HG02610 (cell line): ENCODE results near the gene SERPINB2.
"Not testable (repeated sequence)": the region's sequence is repeated elsewhere in the genome, so short reads cannot be mapped to it uniquely, and the experiment has no call there.

Experiments used
- ATAC-seq: cut with Tn5 transposase; IDR thresholded peaks from one replicate; pipeline ENCODE4 v1.9.1; 2021; ENCODE audit warnings: mild to moderate bottlenecking, moderate library complexity; ENCODE audit not compliant: unreplicated experiment

SERPINB2 gene

DNA sequence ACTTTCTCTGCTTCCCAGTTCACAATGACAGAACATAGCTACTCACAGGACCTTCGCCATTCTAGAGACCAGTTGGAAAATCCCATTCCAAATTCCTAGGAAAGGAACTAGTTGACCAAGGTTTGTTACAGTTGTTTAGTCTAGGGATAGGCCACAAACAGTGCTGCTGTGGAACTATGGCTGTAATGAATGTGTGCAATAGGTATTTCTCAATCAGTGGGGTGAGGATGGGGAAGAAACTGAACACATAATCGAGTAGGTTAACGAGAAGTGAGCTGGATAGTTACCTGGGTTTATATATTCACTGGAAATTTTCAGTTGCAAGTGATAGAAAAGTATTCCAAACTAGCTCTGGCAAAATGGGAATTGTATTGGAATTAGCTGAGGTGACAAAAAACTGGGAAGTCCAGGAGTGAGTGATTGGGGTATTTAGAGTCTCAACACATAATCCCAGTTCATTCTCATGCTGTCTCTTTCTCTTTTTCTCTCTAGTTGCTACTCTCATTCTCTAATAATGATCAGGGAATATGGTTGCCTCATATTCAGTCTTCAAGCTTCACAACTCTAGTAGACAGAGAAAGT, 43.4 kb downstream of the SERPINB2 start:
- ATAC-seq: no peak

DNA sequence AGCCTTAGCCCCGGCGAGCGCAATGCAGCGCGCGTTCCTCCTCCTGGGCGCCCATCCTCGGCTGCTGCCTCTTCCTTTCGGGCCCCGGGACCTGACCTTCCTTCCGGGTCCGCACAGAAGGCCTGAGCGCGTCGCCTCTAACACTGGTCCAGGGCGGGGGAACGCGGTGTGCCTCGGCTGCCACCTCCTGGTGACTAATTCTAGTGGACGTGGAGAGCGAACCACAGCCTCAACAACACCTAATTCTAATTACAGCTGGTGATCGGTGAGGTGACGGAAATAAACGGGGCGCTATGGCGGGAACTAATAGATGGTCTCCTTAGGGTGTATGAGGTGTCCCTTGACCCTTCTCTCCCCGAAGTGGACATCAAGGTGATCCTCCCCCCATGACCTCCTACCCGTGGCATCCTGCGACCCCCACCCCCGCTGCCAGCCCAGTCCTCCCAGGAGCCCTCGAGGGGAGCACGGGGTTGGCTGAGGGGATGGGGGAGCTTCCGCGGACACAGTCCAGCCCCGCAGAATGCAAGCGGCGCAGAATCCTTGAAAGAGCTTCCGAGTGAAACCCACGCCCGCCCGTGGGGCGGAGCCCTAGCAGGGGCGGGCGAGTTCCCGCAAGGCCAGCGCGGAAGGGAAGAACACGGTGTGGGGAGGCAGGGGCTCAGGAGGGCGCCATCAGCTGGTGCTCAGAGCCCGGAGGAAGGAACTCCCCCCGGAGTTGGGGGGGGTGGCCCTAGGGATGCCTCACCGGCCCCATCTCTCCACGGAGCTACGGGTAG, 48.8 kb downstream of the SERPINB2 start:
- ATAC-seq: peak; percentile 97

DNA sequence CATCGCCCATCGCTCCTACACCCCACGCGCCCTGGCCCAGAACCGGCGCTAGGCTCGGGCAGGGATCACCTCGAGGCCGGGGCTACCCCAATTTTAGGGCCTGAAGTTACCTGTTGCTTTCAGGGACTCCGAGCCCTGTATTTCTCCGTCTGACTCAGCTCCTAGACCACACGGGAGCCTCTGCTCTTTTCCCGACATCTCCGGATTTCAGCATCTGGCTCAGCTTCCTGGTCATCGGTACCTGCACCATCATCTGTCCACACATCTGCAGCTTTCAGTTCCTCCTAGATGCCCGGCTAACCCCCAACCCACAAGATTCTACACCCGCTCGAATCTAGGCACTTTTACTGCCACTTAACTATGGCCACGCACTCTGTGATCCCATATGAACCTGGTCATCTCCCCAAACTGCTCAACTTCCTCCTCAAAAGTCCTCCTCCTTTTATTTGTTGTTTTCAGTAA, 49.5 kb downstream of the SERPINB2 start:
- no peak for ATAC-seq

DNA sequence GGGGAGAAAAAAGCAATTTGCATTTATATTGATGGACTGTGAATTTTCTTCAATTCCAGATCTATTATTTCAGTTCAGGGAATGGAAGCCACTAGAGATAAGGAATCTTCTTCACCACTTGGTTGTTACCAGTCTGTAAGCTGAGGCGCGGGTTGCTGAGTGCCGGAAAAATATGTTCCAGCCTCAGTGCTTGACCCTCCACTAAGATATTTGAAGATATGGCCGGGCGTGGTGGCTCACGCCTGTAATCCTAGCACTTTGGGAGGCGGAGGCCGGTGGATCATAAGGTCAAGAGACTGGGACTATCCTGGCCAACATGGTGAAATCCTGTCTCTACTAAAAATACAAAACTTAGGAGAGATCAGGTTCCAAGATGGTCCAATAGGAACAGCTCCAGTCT, 52.5 kb downstream of the SERPINB2 start:
- ATAC-seq: no peak

DNA sequence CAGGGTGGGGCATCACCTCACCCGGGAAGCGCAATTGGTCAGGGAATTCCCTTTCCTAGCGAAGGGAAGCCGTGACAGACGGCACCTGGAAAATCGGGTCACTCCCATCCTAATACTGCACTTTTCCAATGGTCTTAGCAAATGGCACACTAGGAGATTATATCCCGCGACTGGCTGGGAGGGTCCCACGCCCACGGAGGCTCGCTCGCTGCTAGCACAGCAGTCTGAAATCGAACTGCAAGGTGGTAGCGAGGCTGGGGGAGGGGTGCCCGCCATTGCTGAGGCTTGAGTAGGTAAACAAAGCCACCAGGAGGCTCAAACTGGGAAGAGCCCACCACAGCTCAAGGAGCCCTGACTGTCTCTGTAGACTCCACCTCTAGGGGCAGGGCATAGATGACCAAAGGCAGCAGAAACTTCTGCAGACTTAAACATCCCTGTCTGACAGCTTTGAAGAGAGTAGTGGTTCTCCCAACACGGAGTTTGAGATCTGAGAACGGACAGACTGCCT, 53.1 kb downstream of the SERPINB2 start:
- not testable (repeated sequence) for ATAC-seq

- ATAC-seq: no peak
These were observed 59.7 kb downstream of the SERPINB2 start for GRCh38 chr18:63947051-63947790.

DNA sequence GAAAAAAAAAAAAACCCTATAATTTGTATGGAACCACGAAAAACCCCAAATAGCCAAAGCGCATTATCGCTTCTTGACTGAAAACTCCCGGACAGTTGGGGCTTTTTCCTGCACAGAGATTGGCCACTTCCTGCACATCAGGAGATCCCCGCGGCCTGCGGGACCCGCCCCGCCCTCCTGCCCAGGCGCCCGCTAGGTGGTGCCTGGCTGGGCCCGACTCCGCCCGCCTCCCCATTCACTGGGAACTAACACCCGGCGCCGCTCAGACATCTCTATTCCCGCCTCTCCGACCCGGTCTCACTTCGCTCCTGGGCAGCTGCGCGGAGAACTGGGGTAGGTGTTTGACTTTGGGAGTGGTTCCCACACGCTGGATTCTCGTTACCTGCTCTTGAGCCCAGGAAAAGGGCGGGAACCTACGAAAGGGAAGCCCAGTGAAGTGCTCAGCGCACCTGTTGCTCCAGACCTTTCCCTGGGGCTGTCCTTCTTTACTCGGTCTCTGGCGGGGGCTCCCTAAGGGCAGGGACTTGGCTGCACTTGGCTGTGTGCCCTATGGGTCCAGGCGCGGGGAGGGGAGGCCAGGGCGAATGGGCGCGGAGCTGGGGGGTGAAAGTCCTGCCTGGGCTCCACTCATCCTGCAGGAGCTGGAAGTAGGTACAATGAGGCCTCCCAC, 61.7 kb downstream of the SERPINB2 start, which contains the start of gene HMSD:
Gene HMSD (plus strand): TSS at position 234 of the 670 bp plus-strand sequence. CDS start 4,155 bp downstream, outside the sequence.
- peak; percentile 89 for ATAC-seq

DNA sequence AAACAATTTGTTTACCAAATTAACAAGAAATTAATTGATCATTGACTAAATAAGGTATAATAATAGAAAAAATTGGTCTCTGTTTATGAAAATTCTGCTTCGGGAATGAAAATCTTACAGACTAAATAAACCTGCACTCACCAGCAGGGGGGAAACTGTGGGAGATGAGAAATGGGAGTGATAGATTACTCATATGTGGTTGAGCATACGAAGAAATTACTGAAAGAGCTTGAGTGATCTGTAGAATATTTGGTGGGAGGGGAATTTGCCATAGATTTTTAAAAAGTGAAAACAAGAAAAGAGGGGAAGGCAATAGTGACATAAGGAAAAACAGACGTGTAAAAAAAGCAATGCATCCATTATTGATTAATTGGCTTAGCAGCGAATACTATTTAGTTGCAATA, 63.8 kb downstream of the SERPINB2 start:
- peak; percentile 59 for ATAC-seq
